SK-N-MC (cell line): ENCODE data around the gene ATP8B2.

Experiments used
- DNase-seq: peaks from one replicate; pipeline ENCODE4 v3.0.0-alpha.2; 2011; ENCODE audit warnings: low read depth, low spot score
- H3K27ac ChIP-seq: fragments of 200-600 bp; sonication (generic); 2 replicates; pipeline ENCODE4 v1.5.1; 2016; ENCODE audit warnings: mixed run types
- H3K36me3 ChIP-seq: fragments of 200-600 bp; sonication (generic); 2 replicates; pipeline ENCODE4 v1.6.1; 2017; ENCODE audit warnings: antibody characterized with exemption, low read length, mixed read lengths; ENCODE audit not compliant: insufficient read depth
- H3K4me3 ChIP-seq: fragments of 200-600 bp; sonication (generic); 2 replicates; pipeline ENCODE4 v1.5.1; 2016
- H3K9ac ChIP-seq: fragments of 200-600 bp; sonication (generic); 2 replicates; pipeline ENCODE4 v1.8.0; 2017; ENCODE audit warnings: mixed run types, mixed read lengths; ENCODE audit not compliant: insufficient read length
- H3K9me3 ChIP-seq: fragments of 200-600 bp; sonication (generic); 2 replicates; pipeline ENCODE4 v1.6.1; 2017; ENCODE audit warnings: low read depth, mild to moderate bottlenecking, antibody characterized with exemption, low read length, moderate library complexity, mixed read lengths
- EZH2 ChIP-seq: fragments of 200-600 bp; sonication (generic); IDR thresholded peaks from one replicate; pipeline ENCODE4 v1.6.1; 2017; ENCODE audit warnings: antibody characterized with exemption
- FOXP2 ChIP-seq: optimal IDR thresholded peaks from 2 replicates; pipeline ENCODE3; 2011; ENCODE audit warnings: mild to moderate bottlenecking, moderate library complexity; ENCODE audit not compliant: insufficient read depth; ENCODE audit errors: extremely low read length, control extremely low read depth
- POLR2AphosphoS5 ChIP-seq: IDR thresholded peaks from 2 replicates; pipeline ENCODE4 v1.6.1; 2012; ENCODE audit warnings: mild to moderate bottlenecking, low read depth, low read length, borderline replicate concordance

The ATP8B2 gene

GRCh38 chr1:154328318-154329151 lies 3.2 kb downstream of the ATP8B2 start:
- TF ChIP-seq FOXP2 = no peak
- TF ChIP-seq POLR2AphosphoS5 = no peak
- no peak for TF ChIP-seq EZH2
- H3K36me3 ChIP-seq = peaks cover 10% of the 10 kb centered on the region
- H3K4me3 ChIP-seq = peak overlapping the region; percentile 77
- no peak overlapping the region for H3K27ac ChIP-seq
- DNase-seq = no peak
- no peaks in the 10 kb centered on the region for H3K9me3 ChIP-seq
- H3K9ac ChIP-seq = peak overlapping the region; percentile 0

GRCh38 chr1:154329152-154329521 lies 3.8 kb downstream of the ATP8B2 start:
- Histone ChIP-seq H3K9me3 (no peaks in the 10 kb centered on the region), H3K9ac (peak overlapping the region; percentile 0), H3K27ac (no peak overlapping the region; the same call in 1 of the 2 replicates), H3K36me3 (peaks cover 14% of the 10 kb centered on the region), H3K4me3 (peak overlapping the region; percentile 77)
- no peak for DNase-seq
- TF ChIP-seq EZH2 (no peak), FOXP2 (no peak), POLR2AphosphoS5 (no peak)

DNA sequence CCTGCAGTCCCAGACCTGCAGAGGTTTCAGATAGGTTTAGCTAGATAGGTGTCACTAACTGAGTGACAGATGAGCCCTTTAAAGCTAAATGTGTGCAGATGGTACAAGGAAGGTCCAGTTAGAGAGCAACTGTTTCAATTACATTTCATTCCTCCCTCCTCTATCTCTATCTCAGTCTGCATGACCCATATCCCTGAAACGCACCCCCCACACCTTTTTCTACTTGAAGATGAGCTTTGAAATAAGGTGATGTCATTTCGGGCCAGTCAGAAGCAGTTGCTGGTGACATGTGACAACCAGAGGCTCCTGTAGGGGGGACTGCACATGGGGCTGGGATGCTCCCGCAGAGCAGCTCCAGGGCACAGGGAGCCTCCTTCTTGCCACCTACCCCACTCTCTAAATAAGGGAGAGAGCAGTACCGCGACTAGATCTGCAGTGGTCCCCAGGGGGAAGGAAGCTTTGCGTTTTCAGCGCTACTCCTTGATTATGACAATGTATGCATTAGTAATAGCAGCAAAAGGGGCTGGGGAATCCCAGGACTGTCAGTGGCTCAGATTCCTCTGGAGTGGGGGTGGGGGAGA lies 4.3 kb downstream of the ATP8B2 start:
- Histone ChIP-seq H3K27ac (no peak overlapping the region; the same call in 1 of the 2 replicates), H3K9ac (no peak overlapping the region), H3K36me3 (peaks cover 18% of the 10 kb centered on the region), H3K9me3 (no peaks in the 10 kb centered on the region), H3K4me3 (peak overlapping the region; percentile 77)
- TF ChIP-seq POLR2AphosphoS5 (no peak), FOXP2 (no peak), EZH2 (no peak)
- peak; percentile 18 for DNase-seq

- Histone ChIP-seq H3K9me3 (no peaks in the 10 kb centered on the region), H3K27ac (no peak overlapping the region), H3K9ac (no peak overlapping the region), H3K4me3 (no peak overlapping the region), H3K36me3 (peaks cover 21% of the 10 kb centered on the region)
- TF ChIP-seq POLR2AphosphoS5 = no peak
- TF ChIP-seq EZH2 = no peak
- TF ChIP-seq FOXP2 = no peak
- no peak for DNase-seq
Observed at GRCh38 chr1:154330669-154331068, 5.3 kb downstream of the ATP8B2 start.

DNA sequence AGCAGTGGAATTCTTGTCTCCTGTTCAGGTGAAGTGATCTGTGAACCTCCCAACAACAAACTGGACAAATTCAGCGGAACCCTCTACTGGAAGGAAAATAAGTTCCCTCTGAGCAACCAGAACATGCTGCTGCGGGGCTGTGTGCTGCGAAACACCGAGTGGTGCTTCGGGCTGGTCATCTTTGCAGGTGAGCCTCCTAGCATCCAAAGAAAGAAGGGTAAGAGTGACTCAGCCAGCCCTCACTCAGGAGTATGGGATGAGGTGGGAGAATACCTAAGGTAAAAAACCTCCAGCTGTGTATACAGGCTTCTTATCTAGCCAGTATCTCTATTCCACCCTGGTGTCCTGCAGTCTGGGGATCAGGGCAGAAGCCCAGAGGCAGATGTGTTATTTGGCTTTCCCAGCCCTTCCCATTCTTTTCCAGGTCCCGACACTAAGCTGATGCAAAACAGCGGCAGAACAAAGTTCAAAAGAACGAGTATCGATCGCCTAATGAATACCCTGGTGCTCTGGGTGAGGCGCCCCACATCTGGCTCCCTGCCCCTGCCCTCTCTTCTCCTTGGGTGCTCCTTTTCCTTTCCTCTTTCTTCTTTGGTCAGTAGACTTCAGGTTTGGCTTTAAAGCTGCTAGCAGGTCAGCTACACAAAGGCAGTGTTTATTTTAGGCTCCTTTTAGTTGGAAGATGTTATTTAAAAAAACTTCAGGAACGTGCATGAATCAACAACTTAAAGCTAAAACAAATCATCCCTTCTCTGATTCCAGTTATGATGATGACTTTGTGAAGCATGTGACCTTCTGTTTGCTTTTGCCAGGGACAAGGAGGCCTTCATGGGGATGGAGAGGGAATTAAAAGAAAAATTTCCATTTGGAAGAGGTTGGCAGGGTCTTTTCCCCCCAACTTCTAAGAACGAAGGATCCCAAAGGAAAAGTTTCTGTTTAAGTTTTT lies 9.0 kb downstream of the ATP8B2 start:
- H3K36me3 ChIP-seq = peaks cover 35% of the 10 kb centered on the region
- no peak overlapping the region for H3K27ac ChIP-seq
- H3K9me3 ChIP-seq = no peaks in the 10 kb centered on the region
- TF ChIP-seq POLR2AphosphoS5 (no peak), EZH2 (no peak), FOXP2 (no peak)
- no peak overlapping the region for H3K4me3 ChIP-seq
- H3K9ac ChIP-seq = no peak overlapping the region
- no peak for DNase-seq

GRCh38 chr1:154335025-154335714 lies 9.8 kb downstream of the ATP8B2 start:
- H3K9ac ChIP-seq = no peak overlapping the region
- no peak overlapping the region for H3K27ac ChIP-seq
- H3K36me3 ChIP-seq = peaks cover 38% of the 10 kb centered on the region
- DNase-seq = no peak
- no peaks in the 10 kb centered on the region for H3K9me3 ChIP-seq
- TF ChIP-seq POLR2AphosphoS5 (no peak), EZH2 (no peak), FOXP2 (no peak)
- no peak overlapping the region for H3K4me3 ChIP-seq

DNA sequence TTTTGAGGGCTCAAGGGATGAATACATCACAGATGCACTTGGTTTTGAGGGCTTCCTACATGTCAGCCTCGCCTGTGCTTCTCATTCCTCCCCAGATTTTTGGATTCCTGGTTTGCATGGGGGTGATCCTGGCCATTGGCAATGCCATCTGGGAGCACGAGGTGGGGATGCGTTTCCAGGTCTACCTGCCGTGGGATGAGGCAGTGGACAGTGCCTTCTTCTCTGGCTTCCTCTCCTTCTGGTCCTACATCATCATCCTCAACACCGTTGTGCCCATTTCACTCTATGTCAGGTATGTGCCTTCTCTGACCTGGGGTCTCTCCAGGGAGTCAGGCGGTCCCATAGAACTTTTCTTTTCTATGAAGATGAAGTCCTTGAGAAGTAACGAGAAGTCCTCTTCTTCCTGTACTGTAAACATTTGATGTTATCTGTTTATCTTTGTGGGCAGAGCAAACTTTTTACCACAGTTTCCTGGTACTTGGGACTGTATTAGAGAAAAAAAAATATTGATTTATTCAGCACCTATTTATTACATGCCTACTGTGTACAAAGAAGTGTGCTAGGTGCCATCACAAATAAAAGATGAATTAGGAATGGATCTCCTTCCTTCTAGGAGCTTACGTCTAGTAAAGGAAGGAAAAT lies 12.0 kb downstream of the ATP8B2 start:
- no peak overlapping the region for H3K27ac ChIP-seq

More for the DNA sequence above, 12.0 kb downstream of the ATP8B2 start:
- no peak for DNase-seq
- H3K36me3 ChIP-seq = peaks cover 35% of the 10 kb centered on the region
- H3K9ac ChIP-seq = no peak overlapping the region
- no peaks in the 10 kb centered on the region for H3K9me3 ChIP-seq
- no peak for TF ChIP-seq EZH2
- TF ChIP-seq FOXP2 = no peak
- TF ChIP-seq POLR2AphosphoS5 = no peak
- no peak overlapping the region for H3K4me3 ChIP-seq
